Measurements from ENCODE around the gene FAM174C. TPM values are rescaled to one million over a fixed set of nuclear protein-coding genes. Genes with fewer than 3 reads are reported as not detected.

FAM174C gene
- total and polyA plus RNA-seq, 2 donors (not counting 3 experiments of a cell fraction or from before 2014, with no cell fraction given), result 46.7 to 83.9 TPM

GRCh38 chr19:1264801-1265614 lies 10.3 kb upstream of the FAM174C start:
- BruUV-seq (replicated peaks), result no TSS peak
- H4K20me1 ChIP-seq (replicated peaks; ENCODE audit: control insufficient read depth, extremely low read depth, insufficient read depth, low read length), result no peaks in the 10 kb centered on the region
- dilution Hi-C loops (cut with MboI; ENCODE audit: extremely low pct_ligation_motif_present, low sequenced_read_pairs), result no loop called here
- intact Hi-C loops (cut with micrococcal nuclease), result no loop called here
- no peak overlapping the region for H3K4me3 ChIP-seq (replicated peaks in 1 of 3; ENCODE audit: insufficient read depth in 1 of 3, low read depth in 1 of 3, low read length in 3 of 3)
- no peaks in the 10 kb centered on the region for H3K36me3 ChIP-seq (ENCODE audit: control insufficient read depth in 2 of 2, extremely low read depth in 1 of 2, insufficient read depth in 2 of 2, low read length in 2 of 2)
- FAIRE-seq, result no peak
- H3K79me2 ChIP-seq (ENCODE audit: control insufficient read depth, insufficient read depth, low read length), result peaks cover 5% of the 10 kb centered on the region
- H3K27me3 ChIP-seq (ENCODE audit: control insufficient read depth in 2 of 2, insufficient read depth in 2 of 2, low read length in 2 of 2), result no peaks in the 10 kb centered on the region
- H3K4me2 ChIP-seq (ENCODE audit: insufficient read depth, low read length), result no peak overlapping the region
- no peaks in the 10 kb centered on the region for H3K9me1 ChIP-seq (replicated peaks; ENCODE audit: control insufficient read depth, extremely low read depth, insufficient read depth, low read length)
- TF ChIP-seq JUN (IDR thresholded peaks at IDR 0.05; ENCODE audit: borderline replicate concordance, insufficient read depth, insufficient read length, low read depth) (peak; percentile 84), POLR2AphosphoS5 (IDR thresholded peaks at IDR 0.05; ENCODE audit: insufficient read depth, low read depth, low read length) (peak; percentile 83), FOS (IDR thresholded peaks at IDR 0.05; ENCODE audit: borderline replicate concordance, insufficient read depth, low read length) (peak; percentile 88), MYC (IDR thresholded peaks at IDR 0.05; ENCODE audit: low read depth, low read length) (no peak)
- ChIA-PET POLR2A (interaction anchor here (0.6 to 2.3 kb wide), 4 partner anchors 12 to 236 kb away, joined by 7 to 24 read pairs (median 13); partner anchors contain the start of gene MIDN), CTCF (interaction anchor here (1.9 to 7.2 kb wide), 3 partner anchors 12 to 21 kb away, joined by 14 to 1001 read pairs (median 89); partner anchors contain the start of gene ATP5F1D)
- H3K9ac ChIP-seq (replicated peaks; ENCODE audit: extremely low read depth, insufficient read depth, low read length), result no peak overlapping the region
- peaks cover 38% of the 10 kb centered on the region for H3K4me1 ChIP-seq (ENCODE audit: control insufficient read depth, extremely low read depth, insufficient read depth, low read length)
- no peaks in the 10 kb centered on the region for H3K9me3 ChIP-seq (replicated peaks; ENCODE audit: control insufficient read depth, insufficient read depth, low read length)
- no peak overlapping the region for H2AFZ ChIP-seq (ENCODE audit: low read depth, low read length)
- DNase-seq (ENCODE audit: low read depth, low spot score), result peak; percentile 68
- H3K27ac ChIP-seq (ENCODE audit: insufficient read depth, low read depth, low read length), result peak overlapping the region; percentile 4

GRCh38 chr19:1265615-1266128 lies 9.7 kb upstream of the FAM174C start:
- Histone ChIP-seq H3K4me2 (ENCODE audit: insufficient read depth, low read length) (peak overlapping the region; percentile 34), H4K20me1 (replicated peaks; ENCODE audit: control insufficient read depth, extremely low read depth, insufficient read depth, low read length) (no peaks in the 10 kb centered on the region), H3K4me3 (replicated peaks in 1 of 3; ENCODE audit: insufficient read depth in 1 of 3, low read depth in 1 of 3, low read length in 3 of 3) (peak overlapping the region in 1 of 3 experiments; percentile 43), H3K9me1 (replicated peaks; ENCODE audit: control insufficient read depth, extremely low read depth, insufficient read depth, low read length) (no peaks in the 10 kb centered on the region), H3K9ac (replicated peaks; ENCODE audit: extremely low read depth, insufficient read depth, low read length) (no peak overlapping the region), H3K9me3 (replicated peaks; ENCODE audit: control insufficient read depth, insufficient read depth, low read length) (no peaks in the 10 kb centered on the region), H3K79me2 (ENCODE audit: control insufficient read depth, insufficient read depth, low read length) (peaks cover 12% of the 10 kb centered on the region), H3K4me1 (ENCODE audit: control insufficient read depth, extremely low read depth, insufficient read depth, low read length) (peaks cover 39% of the 10 kb centered on the region), H3K27me3 (ENCODE audit: control insufficient read depth in 2 of 2, insufficient read depth in 2 of 2, low read length in 2 of 2) (no peaks in the 10 kb centered on the region), H3K36me3 (ENCODE audit: control insufficient read depth in 2 of 2, extremely low read depth in 1 of 2, insufficient read depth in 2 of 2, low read length in 2 of 2) (no peaks in the 10 kb centered on the region), H3K27ac (ENCODE audit: insufficient read depth, low read depth, low read length) (peak overlapping the region; percentile 50), H2AFZ (ENCODE audit: low read depth, low read length) (no peak overlapping the region)
- peak; percentile 21 for TF ChIP-seq POLR2A (IDR thresholded peaks at IDR 0.05; ENCODE audit: low read depth, low read length)
- TF ChIP-seq, protein P1, sequence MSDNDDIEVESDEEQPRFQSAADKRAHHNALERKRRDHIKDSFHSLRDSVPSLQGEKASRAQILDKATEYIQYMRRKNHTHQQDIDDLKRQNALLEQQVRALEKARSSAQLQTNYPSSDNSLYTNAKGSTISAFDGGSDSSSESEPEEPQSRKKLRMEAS (IDR thresholded peaks at IDR 0.05; ENCODE audit: insufficient read depth, insufficient read length), result no peak
- peak; percentile 15 for TF ChIP-seq FOS (IDR thresholded peaks at IDR 0.05; ENCODE audit: borderline replicate concordance, insufficient read depth, low read length)
- peak; percentile 77 for TF ChIP-seq POLR2AphosphoS5 (IDR thresholded peaks at IDR 0.05; ENCODE audit: insufficient read depth, low read depth, low read length)
- ChIA-PET CTCF (interaction anchor here (1.9 to 7.2 kb wide), 3 partner anchors 12 to 22 kb away, joined by 14 to 1001 read pairs (median 89); partner anchors contain the start of gene ATP5F1D), POLR2A (interaction anchor here (0.6 to 2.3 kb wide), 5 partner anchors 8 to 237 kb away, joined by 3 to 24 read pairs (median 7); partner anchors contain the start of gene MIDN)
- intact Hi-C loops (cut with micrococcal nuclease), result loop anchor here (1.0 kb wide), 3 partner anchors 16 to 44 kb away; no protein-coding TSS in a partner anchor
- dilution Hi-C loops (cut with MboI; ENCODE audit: extremely low pct_ligation_motif_present, low sequenced_read_pairs), result no loop called here
- BruUV-seq (replicated peaks), result no TSS peak
- DNase-seq (ENCODE audit: low read depth, low spot score) (peak; percentile 38), FAIRE-seq (peak; percentile 93)
